ENCODE results near the gene RTTN. TPM values are rescaled to one million over a fixed set of nuclear protein-coding genes. Genes with fewer than 3 reads are reported as not detected.

The RTTN gene
- total RNA-seq, 1 donor from 2014 or later: 26.4 TPM

GRCh38 chr18:70031221-70031620 is 174.3 kb downstream of the RTTN start:
- intact Hi-C loops (cut with micrococcal nuclease): no loop called here

GRCh38 chr18:70030728-70031127 is 174.8 kb downstream of the RTTN start:
- intact Hi-C loops (cut with micrococcal nuclease): no loop called here

- intact Hi-C loops (cut with micrococcal nuclease): no loop called here
These were observed 176.3 kb downstream of the RTTN start for GRCh38 chr18:70029163-70029562.

GRCh38 chr18:70028734-70029133 is 176.8 kb downstream of the RTTN start:
- intact Hi-C loops (cut with micrococcal nuclease): no loop called here

- intact Hi-C loops (cut with micrococcal nuclease): no loop called here
These were observed 177.4 kb downstream of the RTTN start for GRCh38 chr18:70028084-70028483.

GRCh38 chr18:70025580-70025979 is 179.9 kb downstream of the RTTN start:
- intact Hi-C loops (cut with micrococcal nuclease): no loop called here

- intact Hi-C loops (cut with micrococcal nuclease): no loop called here
These were observed 180.7 kb downstream of the RTTN start for GRCh38 chr18:70024829-70025228.

- intact Hi-C loops (cut with micrococcal nuclease): no loop called here
These were observed 181.4 kb downstream of the RTTN start for GRCh38 chr18:70024093-70024492.

GRCh38 chr18:70022636-70023035 is 182.9 kb downstream of the RTTN start:
- intact Hi-C loops (cut with micrococcal nuclease): no loop called here

GRCh38 chr18:70021498-70021897 is 184.0 kb downstream of the RTTN start:
- intact Hi-C loops (cut with micrococcal nuclease): no loop called here

- intact Hi-C loops (cut with micrococcal nuclease): no loop called here
These were observed 184.4 kb downstream of the RTTN start for GRCh38 chr18:70021043-70021442.

- intact Hi-C loops (cut with micrococcal nuclease): no loop called here
These were observed 185.5 kb downstream of the RTTN start for GRCh38 chr18:70019991-70020390.

GRCh38 chr18:70019136-70019535 is 186.4 kb downstream of the RTTN start:
- intact Hi-C loops (cut with micrococcal nuclease): no loop called here

- intact Hi-C loops (cut with micrococcal nuclease): no loop called here
These were observed 190.4 kb downstream of the RTTN start for GRCh38 chr18:70015127-70015526.

- intact Hi-C loops (cut with micrococcal nuclease): no loop called here
These were observed 199.9 kb downstream of the RTTN start for GRCh38 chr18:70005580-70005979.

GRCh38 chr18:70004696-70005095 is 200.8 kb downstream of the RTTN start:
- intact Hi-C loops (cut with micrococcal nuclease): no loop called here

GRCh38 chr18:69999656-70000055 is 205.8 kb downstream of the RTTN start:
- intact Hi-C loops (cut with micrococcal nuclease): no loop called here

- intact Hi-C loops (cut with micrococcal nuclease): no loop called here
These were observed 206.9 kb downstream of the RTTN start for GRCh38 chr18:69998523-69998987.

GRCh38 chr18:69996951-69997798 is 208.3 kb downstream of the RTTN start:
- intact Hi-C loops (cut with micrococcal nuclease): no loop called here

GRCh38 chr18:69996417-69996816 is 209.1 kb downstream of the RTTN start:
- intact Hi-C loops (cut with micrococcal nuclease): no loop called here

GRCh38 chr18:69995774-69996173 is 209.7 kb downstream of the RTTN start:
- intact Hi-C loops (cut with micrococcal nuclease): no loop called here

GRCh38 chr18:69992776-69993175 is 212.7 kb downstream of the RTTN start:
- intact Hi-C loops (cut with micrococcal nuclease): no loop called here

- intact Hi-C loops (cut with micrococcal nuclease): no loop called here
These were observed 217.6 kb downstream of the RTTN start for GRCh38 chr18:69987870-69988269.
